Left lobe of liver (tissue), 2 donors: ENCODE data around the gene TOP3B. TPM values are rescaled to one million over a fixed set of nuclear protein-coding genes. Genes with fewer than 3 reads are reported as not detected.

ENCODE experiments used
- ATAC-seq: fragments of 200-7000 bp; cut with Tn5 transposase; one replicate; pipeline ENCODE4 v1.9.1; 2020; ENCODE audit warnings: mild to moderate bottlenecking, moderate library complexity
- DNase-seq: peaks from one replicate; pipeline ENCODE4 v3.0.0-alpha.2; 2020; ENCODE audit warnings: low spot score
- total RNA-seq: library from RNA; stranded (reverse); gene quantifications from one replicate; pipeline ENCODE4 v1.2.1, GENCODE V29; 2021
- donor health status: DM: no; HTN: no; CAD: no; lungs with moderate emphysema.
- donor health status: DM: no; HTN: yes; CAD: no.

The TOP3B gene
- total RNA-seq, 1 donor from 2014 or later: 24.0 TPM

GRCh38 chr22:21964918-21965484 lies 17.6 kb downstream of the TOP3B start:
- ATAC-seq (no peak), DNase-seq (no peak)

- ATAC-seq (no peak), DNase-seq (no peak)
Observed at GRCh38 chr22:21964234-21964633, 18.4 kb downstream of the TOP3B start.

DNA sequence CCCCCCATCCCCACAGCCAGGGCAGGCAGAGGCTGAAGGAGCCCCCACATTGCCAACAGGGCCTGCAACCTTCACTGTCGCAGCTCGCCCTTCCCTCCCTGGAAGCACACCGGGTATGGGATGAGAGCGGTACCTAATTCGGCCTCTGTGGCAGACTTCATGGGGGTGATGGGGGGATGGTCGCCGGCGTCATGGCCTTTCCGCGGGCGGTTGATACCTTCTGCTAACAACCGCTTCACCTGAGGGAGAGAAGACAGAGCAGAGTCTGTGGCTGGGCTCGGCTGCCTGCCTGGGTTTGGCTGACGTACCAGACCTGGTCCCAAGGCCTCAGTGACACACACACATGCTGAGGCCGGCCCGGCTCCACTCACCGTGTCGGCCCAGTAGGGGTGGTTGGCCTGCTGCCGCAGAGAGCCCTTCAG lies 18.8 kb downstream of the TOP3B start:
- no peak for ATAC-seq
- DNase-seq: no peak

- no peak for DNase-seq
- ATAC-seq: no peak
Observed at GRCh38 chr22:21963286-21963685, 19.3 kb downstream of the TOP3B start.

- DNase-seq (no peak), ATAC-seq (no peak)
Observed at GRCh38 chr22:21962655-21962949, 20.0 kb downstream of the TOP3B start.

DNA sequence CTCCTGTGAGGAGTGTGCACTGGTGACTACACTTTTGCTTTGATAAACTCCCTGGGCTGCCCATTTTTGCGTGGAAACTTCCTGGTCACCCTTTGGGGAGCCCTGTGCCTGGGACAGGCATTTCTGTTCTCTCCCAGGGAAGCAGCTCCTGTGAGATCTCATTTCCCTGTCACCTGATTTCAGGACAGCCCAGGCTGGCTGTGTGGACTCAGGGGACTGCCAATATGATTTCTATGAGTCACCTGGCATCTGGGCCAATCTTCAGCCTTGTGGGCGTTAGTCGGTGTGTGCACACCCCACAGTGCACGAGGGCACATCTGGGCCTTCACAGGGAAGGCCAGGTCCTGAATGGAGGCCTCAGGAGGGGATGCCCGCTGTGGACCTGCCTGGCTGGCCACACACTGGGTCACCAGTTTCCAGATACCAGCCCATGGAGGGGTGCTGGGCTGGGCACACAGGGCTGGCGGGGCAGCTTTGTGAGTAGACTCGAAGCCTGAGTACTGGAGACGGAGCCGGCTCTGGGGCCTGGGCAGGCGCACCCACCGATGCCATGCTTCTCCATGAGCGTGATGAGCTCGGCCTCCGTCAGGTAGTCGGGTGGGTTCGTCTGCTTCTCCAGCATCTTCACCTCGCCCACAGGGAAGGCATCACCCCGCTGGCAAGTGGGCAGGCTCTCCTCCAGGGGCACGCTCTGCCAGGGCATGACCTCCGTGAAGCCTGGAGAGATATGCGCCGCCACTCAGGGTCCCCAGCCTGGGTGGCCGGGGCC lies 20.5 kb downstream of the TOP3B start:
- ATAC-seq: peak; percentile 79
- DNase-seq: no peak

- DNase-seq (no peak), ATAC-seq (no peak)
Observed at GRCh38 chr22:21961127-21961867, 21.3 kb downstream of the TOP3B start.

GRCh38 chr22:21960200-21961126 lies 22.1 kb downstream of the TOP3B start:
- DNase-seq (no peak), ATAC-seq (no peak)

DNA sequence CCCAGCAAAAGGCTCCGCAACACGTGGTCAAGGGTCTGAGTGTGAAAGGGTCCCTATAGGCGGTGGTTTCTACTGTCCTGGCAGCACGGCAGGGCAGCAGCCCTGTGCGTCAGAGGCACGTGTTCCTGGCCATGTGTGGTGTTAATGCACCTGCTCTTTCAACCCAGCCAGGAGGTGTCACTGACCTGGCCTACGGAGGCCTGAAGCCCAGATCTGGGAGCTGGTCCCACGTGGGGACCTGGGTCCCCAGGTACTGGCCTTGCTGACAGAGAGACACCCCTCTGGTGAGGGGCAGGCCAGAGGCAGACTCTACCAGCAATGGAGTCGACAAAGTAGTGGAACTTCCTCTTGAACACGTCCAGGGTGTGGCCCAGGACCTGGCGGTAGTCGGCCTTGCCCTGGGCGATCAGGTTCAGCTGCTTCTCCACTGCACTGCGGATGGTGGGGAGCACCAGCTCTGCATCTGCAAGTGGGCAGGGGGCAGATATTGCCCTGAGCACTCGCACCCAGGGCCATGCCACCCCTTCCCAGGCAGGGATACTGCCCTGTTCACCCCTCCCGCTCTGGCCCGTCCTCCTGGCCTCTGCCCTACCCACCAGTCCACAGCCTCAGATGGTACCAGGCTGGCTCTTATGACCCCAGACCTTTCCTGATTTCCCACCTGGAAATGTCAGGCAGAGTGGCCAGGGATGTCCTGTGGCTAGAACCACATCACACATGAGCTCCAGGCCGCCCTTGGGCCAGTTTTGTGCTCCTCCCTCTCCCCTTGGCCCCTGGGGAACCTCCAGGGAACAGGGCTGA lies 23.1 kb downstream of the TOP3B start:
- DNase-seq: no peak
- peak; percentile 7 for ATAC-seq

- DNase-seq: no peak
- ATAC-seq: no peak
Observed at GRCh38 chr22:21958360-21959273, 24.0 kb downstream of the TOP3B start.

DNA sequence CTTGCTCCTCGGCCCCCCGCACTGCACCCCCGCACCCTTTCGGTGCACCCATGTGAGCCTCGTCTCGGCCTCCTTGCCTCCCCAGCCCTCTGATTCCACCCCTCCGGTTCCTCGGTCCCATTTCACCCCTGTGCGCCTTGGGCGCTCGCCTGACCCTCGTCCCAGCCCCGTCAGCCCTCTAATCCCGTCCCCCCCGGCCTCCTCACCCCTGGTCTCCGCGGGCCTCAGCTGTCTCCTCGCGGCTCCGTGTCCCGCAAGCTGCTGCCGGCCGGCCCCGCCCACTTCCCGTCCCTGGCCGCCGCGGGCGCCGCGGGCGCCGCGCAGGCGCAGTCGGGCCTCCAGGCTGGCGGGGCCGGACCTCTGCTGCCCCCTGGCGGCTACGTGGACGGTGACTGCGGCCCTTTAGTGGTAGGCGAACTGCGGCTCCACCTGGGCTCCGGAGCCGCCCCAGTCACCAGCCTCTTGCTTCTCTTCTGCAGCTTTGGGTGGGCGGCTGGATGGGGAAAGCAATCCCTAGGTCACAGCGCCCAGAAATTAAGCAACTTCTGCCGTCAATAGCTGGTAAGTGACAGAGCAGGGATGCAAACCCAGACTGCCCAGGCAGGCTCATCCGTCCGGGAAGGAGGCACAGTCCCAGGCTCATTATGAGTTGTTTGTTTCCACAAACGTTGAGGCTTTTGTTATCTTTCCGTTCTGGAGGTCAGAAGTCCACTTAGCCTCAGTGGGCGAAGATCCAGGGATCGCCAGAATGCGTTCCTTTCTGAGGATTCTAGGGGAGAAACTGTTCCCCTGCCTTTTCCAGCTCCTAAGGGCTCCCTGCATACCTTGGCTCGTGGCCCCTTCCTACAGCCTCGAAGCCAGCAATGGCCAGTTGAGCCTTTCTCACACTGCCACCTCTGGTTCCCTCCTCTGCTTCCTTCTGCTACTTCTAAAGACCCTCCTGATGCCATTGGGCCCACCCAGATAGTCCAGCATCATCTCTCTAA lies 29.7 kb downstream of the TOP3B start, which contains the start of gene PPM1F:
TSS of gene PPM1F (minus strand) at position 263 of the 986 bp plus-strand sequence. CDS start 6,800 bp downstream, outside the sequence.
- peak; percentile 89 for DNase-seq
- ATAC-seq: peak; percentile 93

- ATAC-seq (peak; percentile 43), DNase-seq (peak; percentile 59)
Observed at GRCh38 chr22:21951931-21952465, 30.6 kb downstream of the TOP3B start.

DNA sequence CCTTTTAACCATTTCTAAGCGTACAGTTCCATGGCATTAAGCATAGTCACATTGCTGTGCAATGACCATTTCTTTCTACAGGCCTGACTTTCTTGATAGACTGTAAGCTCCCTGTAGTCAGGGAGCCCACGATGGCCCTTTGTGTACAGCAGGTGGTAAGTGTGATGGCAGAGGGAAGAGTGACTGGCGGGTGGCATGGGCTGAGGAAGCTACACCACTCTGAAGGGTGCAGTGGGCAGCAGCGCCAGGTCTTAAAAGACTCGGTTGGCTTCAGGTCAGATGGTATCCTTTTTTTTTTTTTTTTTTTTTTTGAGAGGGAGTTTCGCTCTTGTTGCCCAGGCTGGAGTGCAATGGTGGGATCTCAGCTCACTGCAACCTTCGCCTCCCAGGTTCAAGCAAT lies 31.5 kb downstream of the TOP3B start:
- no peak for ATAC-seq
- DNase-seq: no peak

DNA sequence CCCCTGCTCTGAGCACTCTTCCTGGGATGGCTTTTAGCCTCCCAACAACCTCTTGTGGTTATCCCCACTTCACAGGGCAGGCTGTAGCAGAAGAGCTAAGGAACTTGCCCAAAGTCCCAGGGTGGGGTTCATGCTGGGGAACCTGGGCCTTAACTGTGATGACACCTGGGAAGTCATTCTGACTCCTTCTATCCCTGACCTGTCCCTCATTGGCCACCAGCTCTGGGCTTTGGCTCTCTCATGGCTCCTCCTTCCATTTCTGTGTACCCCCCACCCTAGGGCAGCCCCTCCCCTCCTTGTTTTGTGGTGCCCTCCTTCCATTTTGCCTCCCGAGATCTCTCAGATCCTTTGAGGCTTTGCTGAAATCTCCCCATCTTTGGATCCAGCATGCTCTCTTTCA lies 32.6 kb downstream of the TOP3B start:
- ATAC-seq: no peak
- no peak for DNase-seq

- DNase-seq: peak; percentile 45
- ATAC-seq: no peak
Observed at GRCh38 chr22:21949569-21949918, 33.0 kb downstream of the TOP3B start.

GRCh38 chr22:21948824-21949568 lies 33.6 kb downstream of the TOP3B start:
- ATAC-seq (no peak), DNase-seq (no peak)

DNA sequence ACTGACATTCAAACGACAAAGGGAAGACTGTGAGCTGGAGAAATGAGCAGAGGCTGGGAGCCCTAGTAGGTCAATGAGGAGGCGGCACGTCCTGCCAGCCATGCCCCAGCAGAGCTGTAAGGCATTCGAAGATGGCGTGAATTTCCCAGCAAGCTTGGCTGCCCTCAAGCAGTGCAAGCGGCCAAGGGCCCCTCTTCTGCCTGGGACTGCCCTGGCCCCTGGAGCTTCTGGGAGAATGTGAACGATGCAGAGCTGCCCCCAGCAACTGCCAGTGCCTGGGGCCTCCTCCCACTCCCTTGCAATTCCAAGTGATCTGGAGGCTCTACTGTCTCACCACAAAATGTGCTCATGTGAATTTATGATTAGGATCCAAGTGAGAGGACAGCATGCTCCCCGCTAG lies 34.2 kb downstream of the TOP3B start:
- ATAC-seq (no peak), DNase-seq (peak; percentile 45)
